Measurements from ENCODE around the gene NCBP2.

NCBP2 gene

GRCh38 chr3:196979545-196979944, 37.2 kb upstream of the NCBP2 start:
- no peak overlapping the region for H3K9ac ChIP-seq (ENCODE audit: low read length)

GRCh38 chr3:196976941-196977340, 34.6 kb upstream of the NCBP2 start:
- no peak overlapping the region for H3K27ac ChIP-seq (ENCODE audit: low read length)

More at GRCh38 chr3:196979545-196979944, 37.2 kb upstream of the NCBP2 start:
- H3K4me1 ChIP-seq (ENCODE audit: control insufficient read depth, low read depth, low read length) = no peaks in the 10 kb centered on the region
- H3K4me3 ChIP-seq (ENCODE audit: low read length) = no peak overlapping the region
- H3K36me3 ChIP-seq (ENCODE audit: control insufficient read depth, low read depth, low read length) = no peaks in the 10 kb centered on the region
- no peak overlapping the region for H3K27ac ChIP-seq (ENCODE audit: low read length)
- no peaks in the 10 kb centered on the region for H3K9me3 ChIP-seq (ENCODE audit: control insufficient read depth, low read depth, low read length)
- H3K27me3 ChIP-seq (ENCODE audit: control insufficient read depth, insufficient read depth, low read length) = peaks cover 5% of the 10 kb centered on the region

DNA sequence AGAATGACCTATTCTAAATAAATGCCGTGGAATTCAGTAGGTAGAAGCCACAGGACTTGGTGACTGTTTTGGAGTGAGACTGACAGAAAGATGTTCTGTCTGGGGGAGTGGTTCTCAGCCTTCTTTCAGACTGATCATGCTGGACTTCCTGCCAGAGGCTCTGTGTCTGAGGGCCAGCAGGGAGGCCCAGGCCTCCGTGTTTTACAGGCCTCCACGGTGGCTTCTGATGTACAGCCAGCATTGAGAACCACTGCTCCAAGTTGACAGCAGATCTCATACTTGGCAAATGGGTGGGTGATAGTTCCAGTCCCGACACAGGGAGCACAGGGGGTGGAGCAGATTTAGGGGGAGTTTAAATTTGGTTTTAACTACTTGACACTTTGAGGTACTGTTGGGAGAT, 33.0 kb upstream of the NCBP2 start:
- no peaks in the 10 kb centered on the region for H3K9me3 ChIP-seq (ENCODE audit: control insufficient read depth, low read depth, low read length)
- no peak overlapping the region for H3K27ac ChIP-seq (ENCODE audit: low read length)
- H3K36me3 ChIP-seq (ENCODE audit: control insufficient read depth, low read depth, low read length) = no peaks in the 10 kb centered on the region
- no peak overlapping the region for H3K9ac ChIP-seq (ENCODE audit: low read length)
- no peaks in the 10 kb centered on the region for H3K4me1 ChIP-seq (ENCODE audit: control insufficient read depth, low read depth, low read length)
- peaks cover 19% of the 10 kb centered on the region for H3K27me3 ChIP-seq (ENCODE audit: control insufficient read depth, insufficient read depth, low read length)
- no peak overlapping the region for H3K4me3 ChIP-seq (ENCODE audit: low read length)

More at GRCh38 chr3:196976941-196977340, 34.6 kb upstream of the NCBP2 start:
- H3K27me3 ChIP-seq (ENCODE audit: control insufficient read depth, insufficient read depth, low read length) = peaks cover 5% of the 10 kb centered on the region
- no peak overlapping the region for H3K9ac ChIP-seq (ENCODE audit: low read length)
- H3K9me3 ChIP-seq (ENCODE audit: control insufficient read depth, low read depth, low read length) = no peaks in the 10 kb centered on the region
- no peak overlapping the region for H3K4me3 ChIP-seq (ENCODE audit: low read length)
- H3K36me3 ChIP-seq (ENCODE audit: control insufficient read depth, low read depth, low read length) = no peaks in the 10 kb centered on the region
- no peaks in the 10 kb centered on the region for H3K4me1 ChIP-seq (ENCODE audit: control insufficient read depth, low read depth, low read length)

DNA sequence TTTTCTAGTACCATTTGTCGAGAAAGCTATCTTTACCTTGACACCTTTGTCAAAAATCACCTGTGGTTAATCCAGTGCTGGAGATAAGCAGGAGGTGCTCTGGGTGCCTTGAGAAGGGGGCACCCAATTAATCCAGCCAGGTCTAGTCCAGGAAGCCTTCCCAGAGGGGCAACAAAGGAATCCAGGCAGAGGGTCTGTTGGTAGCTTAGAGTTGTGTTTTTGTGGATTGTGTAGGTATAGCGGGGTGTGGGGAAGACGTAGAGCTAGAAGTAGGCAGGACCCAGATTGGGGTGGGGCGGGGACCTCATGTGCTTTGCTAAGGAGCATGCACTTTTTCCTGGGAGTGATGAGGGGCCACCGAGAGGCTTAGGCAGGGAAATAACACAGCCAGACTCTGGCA, 32.3 kb upstream of the NCBP2 start:
- H3K4me3 ChIP-seq (ENCODE audit: low read length) = no peak overlapping the region
- H3K9me3 ChIP-seq (ENCODE audit: control insufficient read depth, low read depth, low read length) = no peaks in the 10 kb centered on the region
- no peaks in the 10 kb centered on the region for H3K36me3 ChIP-seq (ENCODE audit: control insufficient read depth, low read depth, low read length)
- H3K9ac ChIP-seq (ENCODE audit: low read length) = no peak overlapping the region
- peaks cover 26% of the 10 kb centered on the region for H3K27me3 ChIP-seq (ENCODE audit: control insufficient read depth, insufficient read depth, low read length)
- H3K4me1 ChIP-seq (ENCODE audit: control insufficient read depth, low read depth, low read length) = no peaks in the 10 kb centered on the region
- H3K27ac ChIP-seq (ENCODE audit: low read length) = no peak overlapping the region

- Histone ChIP-seq H3K9ac (ENCODE audit: low read length) (no peak overlapping the region), H3K4me1 (ENCODE audit: control insufficient read depth, low read depth, low read length) (no peaks in the 10 kb centered on the region), H3K27me3 (ENCODE audit: control insufficient read depth, insufficient read depth, low read length) (peaks cover 55% of the 10 kb centered on the region), H3K36me3 (ENCODE audit: control insufficient read depth, low read depth, low read length) (no peaks in the 10 kb centered on the region), H3K9me3 (ENCODE audit: control insufficient read depth, low read depth, low read length) (no peaks in the 10 kb centered on the region), H3K27ac (ENCODE audit: low read length) (no peak overlapping the region), H3K4me3 (ENCODE audit: low read length) (no peak overlapping the region)
These were observed 28.9 kb upstream of the NCBP2 start for GRCh38 chr3:196971094-196971698.

- Histone ChIP-seq H3K27ac (ENCODE audit: low read length) (no peak overlapping the region), H3K9ac (ENCODE audit: low read length) (no peak overlapping the region), H3K4me1 (ENCODE audit: control insufficient read depth, low read depth, low read length) (no peaks in the 10 kb centered on the region), H3K9me3 (ENCODE audit: control insufficient read depth, low read depth, low read length) (no peaks in the 10 kb centered on the region), H3K4me3 (ENCODE audit: low read length) (no peak overlapping the region), H3K36me3 (ENCODE audit: control insufficient read depth, low read depth, low read length) (no peaks in the 10 kb centered on the region), H3K27me3 (ENCODE audit: control insufficient read depth, insufficient read depth, low read length) (peaks cover 61% of the 10 kb centered on the region)
These were observed 28.3 kb upstream of the NCBP2 start for GRCh38 chr3:196970547-196971093.

- H3K4me1 ChIP-seq (ENCODE audit: control insufficient read depth, low read depth, low read length) = no peaks in the 10 kb centered on the region
- H3K9me3 ChIP-seq (ENCODE audit: control insufficient read depth, low read depth, low read length) = no peaks in the 10 kb centered on the region
- H3K27ac ChIP-seq (ENCODE audit: low read length) = no peak overlapping the region
- no peaks in the 10 kb centered on the region for H3K36me3 ChIP-seq (ENCODE audit: control insufficient read depth, low read depth, low read length)
- no peak overlapping the region for H3K4me3 ChIP-seq (ENCODE audit: low read length)
- H3K27me3 ChIP-seq (ENCODE audit: control insufficient read depth, insufficient read depth, low read length) = peaks cover 68% of the 10 kb centered on the region
- H3K9ac ChIP-seq (ENCODE audit: low read length) = no peak overlapping the region
These were observed 27.6 kb upstream of the NCBP2 start for GRCh38 chr3:196969660-196970546.

DNA sequence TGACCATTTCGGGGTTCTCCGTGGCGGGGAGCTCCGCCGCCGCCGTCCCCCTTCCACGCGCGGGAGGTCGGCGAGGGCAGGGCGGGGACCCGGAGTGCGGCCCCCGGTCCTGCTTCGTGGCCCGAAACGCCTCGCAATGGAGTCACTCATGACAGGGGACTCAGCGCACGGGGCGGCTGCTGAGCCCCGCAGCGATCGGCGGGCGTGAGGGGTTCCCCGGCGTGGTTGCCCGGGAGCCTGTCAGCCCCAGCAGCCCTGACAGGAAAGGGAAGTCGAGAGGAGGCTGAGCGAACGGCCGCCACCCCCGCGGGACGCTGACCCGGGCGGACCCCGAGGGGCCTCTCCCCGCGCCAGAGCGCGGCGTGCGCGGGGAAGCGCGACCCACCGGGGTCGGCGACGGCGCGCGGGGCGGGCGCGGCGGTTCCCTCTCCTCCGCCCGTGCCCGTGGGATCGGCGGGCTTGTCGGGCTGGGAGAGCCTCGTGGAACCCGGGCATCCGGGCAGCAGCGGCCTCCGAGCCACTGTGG, 26.9 kb upstream of the NCBP2 start:
- Histone ChIP-seq H3K36me3 (ENCODE audit: control insufficient read depth, low read depth, low read length) (no peaks in the 10 kb centered on the region), H3K4me1 (ENCODE audit: control insufficient read depth, low read depth, low read length) (no peaks in the 10 kb centered on the region), H3K9me3 (ENCODE audit: control insufficient read depth, low read depth, low read length) (no peaks in the 10 kb centered on the region), H3K27ac (ENCODE audit: low read length) (no peak overlapping the region), H3K27me3 (ENCODE audit: control insufficient read depth, insufficient read depth, low read length) (peaks cover 72% of the 10 kb centered on the region), H3K9ac (ENCODE audit: low read length) (no peak overlapping the region), H3K4me3 (ENCODE audit: low read length) (peak overlapping the region; percentile 44)

DNA sequence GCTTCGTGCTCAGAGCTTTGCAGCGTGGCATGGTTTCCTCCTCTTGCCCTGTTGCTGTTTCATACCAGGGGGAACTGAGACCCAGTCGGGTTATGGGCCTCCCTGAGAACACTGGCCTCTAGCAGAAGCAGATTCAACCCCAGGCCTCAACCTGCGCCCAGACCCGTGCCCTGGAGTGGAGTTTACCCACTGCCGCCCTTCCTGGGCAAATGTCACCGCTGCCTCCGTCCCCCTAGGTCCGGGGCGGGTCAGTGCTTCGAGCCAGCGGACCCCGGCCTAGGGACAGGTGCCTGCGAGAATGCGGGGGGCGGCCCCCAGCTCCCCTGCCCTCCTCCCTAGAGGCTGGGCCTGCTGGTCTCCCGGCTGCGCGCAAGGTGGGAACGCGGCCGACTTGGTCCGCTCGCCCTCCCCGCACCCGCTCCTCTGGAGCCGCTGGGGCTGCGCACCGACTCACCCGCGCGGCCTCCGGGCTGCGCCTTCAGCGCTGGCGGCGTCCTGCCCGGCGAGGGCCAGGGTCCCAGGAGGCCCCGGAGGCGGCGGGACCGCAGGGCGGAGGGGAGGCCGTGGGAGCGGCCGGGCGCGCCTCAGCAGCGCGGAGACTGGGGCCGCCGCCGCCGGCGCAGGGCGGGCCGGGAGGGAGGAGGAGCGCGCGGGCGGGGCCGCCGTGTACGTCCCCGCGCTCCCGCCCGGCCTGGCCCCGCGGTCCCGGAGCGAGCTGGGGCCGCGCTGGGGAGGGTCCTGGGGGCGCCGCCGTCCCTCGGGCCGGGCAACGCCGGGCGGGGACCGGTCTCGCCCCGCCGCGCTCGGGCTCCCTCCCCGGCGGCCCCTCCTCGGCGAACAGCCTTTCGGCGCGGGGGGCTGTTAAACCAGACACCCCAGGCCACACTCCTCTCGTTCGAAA, 26.2 kb upstream of the NCBP2 start, which contains the start of gene PIGZ:
PIGZ (minus strand) TSS at position 601 of the 901 bp plus-strand sequence. CDS start 16,802 bp downstream, outside the sequence.
- Histone ChIP-seq H3K4me1 (ENCODE audit: control insufficient read depth, low read depth, low read length) (no peaks in the 10 kb centered on the region), H3K9me3 (ENCODE audit: control insufficient read depth, low read depth, low read length) (no peaks in the 10 kb centered on the region), H3K27me3 (ENCODE audit: control insufficient read depth, insufficient read depth, low read length) (peaks cover 73% of the 10 kb centered on the region), H3K36me3 (ENCODE audit: control insufficient read depth, low read depth, low read length) (no peaks in the 10 kb centered on the region), H3K27ac (ENCODE audit: low read length) (no peak within 1 kb of the TSS), H3K9ac (ENCODE audit: low read length) (no peak within 1 kb of the TSS), H3K4me3 (ENCODE audit: low read length) (peak within 1 kb of the TSS; percentile 44)

DNA sequence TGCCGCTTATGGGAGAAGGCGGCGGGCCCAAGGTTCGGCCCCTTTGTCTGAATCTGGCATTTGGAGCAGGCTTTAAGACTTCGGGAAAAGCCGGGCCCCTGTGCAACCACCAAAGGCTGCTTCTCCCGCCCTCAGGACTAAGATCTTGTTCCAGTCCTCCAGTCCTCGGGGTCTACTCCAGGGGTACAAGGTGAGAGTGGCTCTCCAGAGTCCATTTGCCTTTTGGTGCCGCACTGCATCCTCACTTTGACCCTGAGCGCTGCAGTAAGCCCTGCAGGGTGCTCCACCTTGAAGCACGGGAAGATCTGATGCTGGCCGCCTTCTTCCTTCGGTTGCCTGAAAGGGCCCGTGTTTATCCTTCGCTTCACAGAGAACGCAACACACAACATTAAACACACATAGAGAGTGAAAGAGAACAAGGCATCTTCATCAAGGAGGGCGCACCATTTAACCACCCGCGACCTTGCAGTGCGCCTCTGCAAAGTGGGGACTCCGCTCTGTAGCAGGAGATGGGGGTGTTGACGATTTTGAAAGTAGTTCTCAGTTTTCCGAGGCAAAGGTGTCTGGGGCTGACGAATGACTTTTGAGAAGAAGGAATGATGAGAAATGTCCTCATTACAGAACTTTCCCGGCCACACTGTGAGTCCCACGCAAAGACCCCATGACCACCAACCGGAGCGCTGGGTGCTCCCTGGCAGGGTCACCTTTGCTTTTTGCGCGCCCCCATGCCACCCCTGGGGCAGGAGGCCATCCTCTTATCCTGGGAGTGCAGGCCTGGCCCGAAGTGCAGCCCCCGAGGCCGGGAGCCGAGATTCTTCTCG, 25.3 kb upstream of the NCBP2 start:
- H3K36me3 ChIP-seq (ENCODE audit: control insufficient read depth, low read depth, low read length) = no peaks in the 10 kb centered on the region
- no peaks in the 10 kb centered on the region for H3K9me3 ChIP-seq (ENCODE audit: control insufficient read depth, low read depth, low read length)
- H3K4me3 ChIP-seq (ENCODE audit: low read length) = peak overlapping the region; percentile 16
- H3K4me1 ChIP-seq (ENCODE audit: control insufficient read depth, low read depth, low read length) = no peaks in the 10 kb centered on the region
- no peak overlapping the region for H3K9ac ChIP-seq (ENCODE audit: low read length)
- H3K27me3 ChIP-seq (ENCODE audit: control insufficient read depth, insufficient read depth, low read length) = peaks cover 79% of the 10 kb centered on the region
- H3K27ac ChIP-seq (ENCODE audit: low read length) = no peak overlapping the region

All from iPS-18a (cell line).